Ovary (tissue), 3 donors: Measurements from ENCODE around the gene ADD1.

Source experiments
- CTCF ChIP-seq, 3 donors: fragments of 450-650 bp in 2 of 3; fragments of 200-600 bp in 1 of 3; IDR thresholded peaks; one replicate each; pipeline versions ENCODE4 v1.5.1 to v1.8.0; 2016 to 2022; ENCODE audit warnings: antibody characterized with exemption in 3 of 3, mild to moderate bottlenecking in 1 of 3
- EP300 ChIP-seq: sonication (generic); formaldehyde crosslinking; IDR thresholded peaks from one replicate; pipeline ENCODE4 v1.6.1; 2017; ENCODE audit warnings: antibody characterized with exemption
- POLR2A ChIP-seq: fragments of 450-650 bp; IDR thresholded peaks from one replicate; pipeline ENCODE4 v1.6.1; 2017; ENCODE audit warnings: antibody characterized with exemption, mild to moderate bottlenecking, moderate library complexity
- donor health status: DM: no; HTN: no; CAD: no.

GRCh38 chr4:2930135-2930757 is 86.6 kb downstream of the ADD1 start:
- TF ChIP-seq POLR2A (no peak), CTCF (IDR thresholded peaks at IDR 0.05) (no peak), EP300 (no peak)
